ENCODE measurements around the gene RBM20.

DNA sequence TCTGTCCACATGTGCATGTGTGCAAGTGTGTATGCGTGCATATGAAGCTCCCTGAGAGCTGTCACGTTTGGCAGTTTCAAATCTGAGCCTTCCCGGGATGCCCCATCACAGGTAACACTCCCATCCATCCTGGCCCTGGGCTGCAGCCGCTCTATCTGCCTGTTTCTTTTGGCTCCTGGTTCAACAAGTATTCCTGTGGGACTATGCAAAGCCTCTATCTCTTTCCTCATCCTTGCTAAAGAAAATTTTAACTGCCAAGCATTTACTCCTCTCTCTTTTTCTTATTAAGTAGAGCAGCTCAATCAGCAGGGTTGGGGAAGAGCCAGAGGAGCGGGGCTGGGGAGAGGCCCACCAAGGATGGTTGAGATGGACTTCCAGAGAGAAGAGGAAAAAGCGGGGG lies 203.2 kb downstream of the RBM20 start:
- TF ChIP-seq, protein P1, sequence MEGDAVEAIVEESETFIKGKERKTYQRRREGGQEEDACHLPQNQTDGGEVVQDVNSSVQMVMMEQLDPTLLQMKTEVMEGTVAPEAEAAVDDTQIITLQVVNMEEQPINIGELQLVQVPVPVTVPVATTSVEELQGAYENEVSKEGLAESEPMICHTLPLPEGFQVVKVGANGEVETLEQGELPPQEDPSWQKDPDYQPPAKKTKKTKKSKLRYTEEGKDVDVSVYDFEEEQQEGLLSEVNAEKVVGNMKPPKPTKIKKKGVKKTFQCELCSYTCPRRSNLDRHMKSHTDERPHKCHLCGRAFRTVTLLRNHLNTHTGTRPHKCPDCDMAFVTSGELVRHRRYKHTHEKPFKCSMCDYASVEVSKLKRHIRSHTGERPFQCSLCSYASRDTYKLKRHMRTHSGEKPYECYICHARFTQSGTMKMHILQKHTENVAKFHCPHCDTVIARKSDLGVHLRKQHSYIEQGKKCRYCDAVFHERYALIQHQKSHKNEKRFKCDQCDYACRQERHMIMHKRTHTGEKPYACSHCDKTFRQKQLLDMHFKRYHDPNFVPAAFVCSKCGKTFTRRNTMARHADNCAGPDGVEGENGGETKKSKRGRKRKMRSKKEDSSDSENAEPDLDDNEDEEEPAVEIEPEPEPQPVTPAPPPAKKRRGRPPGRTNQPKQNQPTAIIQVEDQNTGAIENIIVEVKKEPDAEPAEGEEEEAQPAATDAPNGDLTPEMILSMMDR (IDR thresholded peaks at IDR 0.05), result no peak
- no peak for TF ChIP-seq POLR2A (IDR thresholded peaks at IDR 0.05)

Measured in breast epithelium (tissue), 3 donors.